Measurements from ENCODE around the gene ANGEL1. TPM values are rescaled to one million over a fixed set of nuclear protein-coding genes. Genes with fewer than 3 reads are reported as not detected.

The ANGEL1 gene
- total and polyA plus RNA-seq, 2 of the 8 experiments (the other 6 are each of a cell fraction or from before 2014, with no cell fraction given): 26.8 to 27.2 TPM

DNA sequence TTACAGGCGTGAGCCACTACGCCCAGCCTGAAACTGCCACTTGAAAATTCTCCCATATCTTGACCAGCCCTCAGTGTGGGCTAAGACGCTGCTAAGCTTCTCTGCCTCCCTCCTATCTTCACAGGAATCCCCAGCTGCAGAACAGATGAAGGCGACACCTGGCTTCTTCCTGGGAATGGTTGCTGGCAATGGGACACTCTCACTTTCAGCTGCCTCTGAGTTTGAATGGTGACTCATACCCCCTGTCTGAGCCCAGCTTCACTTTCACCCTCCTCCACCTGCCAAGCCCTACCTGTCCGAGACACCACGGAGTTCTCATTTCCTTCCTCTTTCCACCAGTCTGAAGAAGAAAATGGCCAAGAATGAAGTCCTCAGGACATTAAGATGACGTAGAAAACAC, 69.7 kb downstream of the ANGEL1 start (continued):
- TF ChIP-seq CBX8 (IDR thresholded peaks at IDR 0.05; ENCODE audit: borderline replicate concordance, low read depth, low read length): no peak
- TF ChIP-seq CREB1 (IDR thresholded peaks at IDR 0.05): no peak

Data from H1 (cell line).